K562 (cell line): Measurements from ENCODE around the gene GRAMD2A. TPM values are rescaled to one million over a fixed set of nuclear protein-coding genes. Genes with fewer than 3 reads are reported as not detected.

Experiments used
- ARNT ChIP-seq, 2 experiments: fragments of 450-650 bp; IDR thresholded peaks; 2 replicates each; pipeline ENCODE4 v1.6.1; 2016; ENCODE audit warnings: mild to moderate bottlenecking in 1 of 2
- BRD9 ChIP-seq: fragments of 450-650 bp; IDR thresholded peaks from 2 replicates; pipeline ENCODE4 v1.6.1; 2018; ENCODE audit warnings: low read depth; ENCODE audit not compliant: partially characterized antibody
- CC2D1A ChIP-seq: fragments of 450-650 bp; IDR thresholded peaks from 2 replicates; pipeline ENCODE4 v1.6.1; 2017; ENCODE audit warnings: mild to moderate bottlenecking
- DEAF1 ChIP-seq: fragments of 450-650 bp; formaldehyde crosslinking; IDR thresholded peaks from 2 replicates; pipeline ENCODE4 v1.4.0; 2020; ENCODE audit warnings: mild to moderate bottlenecking, moderate library complexity
- FOXK2 ChIP-seq, 2 experiments: fragments of 450-650 bp; IDR thresholded peaks in 1 of 2; conservative IDR thresholded peaks in 1 of 2; 2 replicates each; pipeline ENCODE4 v1.6.1; 2016; ENCODE audit warnings: low read depth in 2 of 2, mild to moderate bottlenecking in 1 of 2
- HNRNPLL ChIP-seq: fragments of 200-400 bp; formaldehyde crosslinking; IDR thresholded peaks from 2 replicates; pipeline ENCODE4 v1.6.1; 2017; ENCODE audit warnings: low read length, low read depth, mild to moderate bottlenecking; ENCODE audit not compliant: poor library complexity, severe bottlenecking
- KAT7 ChIP-seq: sonication (generic); formaldehyde crosslinking; IDR thresholded peaks from 2 replicates; pipeline ENCODE4 v1.8.0; 2022; ENCODE audit warnings: missing genetic modification reagents, mild to moderate bottlenecking, borderline replicate concordance
- KDM1A ChIP-seq, 2 experiments: fragments of 450-650 bp; IDR thresholded peaks; 2 replicates each; pipeline ENCODE4 v1.6.1; 2016; ENCODE audit warnings: mild to moderate bottlenecking in 2 of 2
- NBN ChIP-seq: fragments of 450-650 bp; IDR thresholded peaks from 2 replicates; pipeline ENCODE4 v1.6.1; 2016; ENCODE audit warnings: low read depth, mild to moderate bottlenecking
- NCOA1 ChIP-seq: fragments of 450-650 bp; IDR thresholded peaks from 2 replicates; pipeline ENCODE4 v1.6.1; 2016; ENCODE audit warnings: low read depth
- NR4A1 ChIP-seq, 2 experiments: fragments of 250-450 bp in 1 of 2; fragments of 450-650 bp in 1 of 2; sonication (Bioruptor Pico) in 1 of 2; IDR thresholded peaks; 2 replicates each; pipeline versions ENCODE4 v1.4.0 to v1.6.1; 2016 to 2020; ENCODE audit warnings: mild to moderate bottlenecking in 2 of 2, missing compliant biosample characterization in 1 of 2, missing genetic modification characterization in 1 of 2, moderate library complexity in 1 of 2
- SMARCA4 ChIP-seq: fragments of 450-650 bp; IDR thresholded peaks from 2 replicates; pipeline ENCODE4 v1.6.1; 2016
- SMARCE1 ChIP-seq: fragments of 450-650 bp; IDR thresholded peaks from 2 replicates; pipeline ENCODE4 v1.7.1; 2016; ENCODE audit warnings: mild to moderate bottlenecking
- SOX6 ChIP-seq: fragments of 450-650 bp; IDR thresholded peaks from 2 replicates; pipeline ENCODE4 v1.6.1; 2014; ENCODE audit warnings: mild to moderate bottlenecking
- TAF9B ChIP-seq: fragments of 450-650 bp; IDR thresholded peaks from 2 replicates; pipeline ENCODE4 v1.6.1; 2018; ENCODE audit warnings: mild to moderate bottlenecking; ENCODE audit not compliant: partially characterized antibody
- TARDBP ChIP-seq: fragments of 450-650 bp; IDR thresholded peaks from 2 replicates; pipeline ENCODE4 v1.6.1; 2016
- TCF15 ChIP-seq: fragments of 250-450 bp; sonication (Bioruptor Pico); IDR thresholded peaks from 2 replicates; pipeline ENCODE4 v1.8.0; 2022; ENCODE audit warnings: moderate library complexity, mild to moderate bottlenecking, inconsistent platforms
- TCF3 ChIP-seq: sonication (generic); formaldehyde crosslinking; IDR thresholded peaks from 2 replicates; pipeline ENCODE4 v1.4.0; 2020; ENCODE audit warnings: mild to moderate bottlenecking, missing genetic modification reagents
- ZBTB7A ChIP-seq: IDR thresholded peaks from 2 replicates; pipeline ENCODE4 v1.6.1; 2011; ENCODE audit warnings: low read depth, mild to moderate bottlenecking, low read length, moderate library complexity, borderline replicate concordance; ENCODE audit not compliant: control insufficient read depth
- ZNF408 ChIP-seq: fragments of 250-450 bp; sonication (Bioruptor Pico); IDR thresholded peaks from 2 replicates; pipeline ENCODE4 v1.4.0; 2020; ENCODE audit warnings: low read depth, mild to moderate bottlenecking, moderate library complexity
- ZNF764 ChIP-seq: fragments of 250-450 bp; sonication (Bioruptor Pico); IDR thresholded peaks from 2 replicates; pipeline ENCODE4 v1.4.0; 2020; ENCODE audit warnings: low read depth, mild to moderate bottlenecking, moderate library complexity
- polyA plus RNA-seq, 8 experiments: library from polyadenylated mRNA; depleted of rRNA in 4 of 8; stranded (reverse) in 5 of 8; unstranded in 3 of 8; fragments of >200 nt; fragmentation: Nextera tagmentation in 2 of 8; fragmentation: Illumina TruSeq in 1 of 8; extraction: Ambion mirVana in 2 of 8; extraction: Trizol in 1 of 8; gene quantifications; 2 replicates each; pipeline versions ENCODE4 v1.2.1 to v1.2.3, GENCODE V29; 2011 to 2014; ENCODE audit warnings: inconsistent platforms in 1 of 8, missing spikeins in 1 of 8
- total RNA-seq, 7 experiments: library from RNA; depleted of rRNA in 6 of 7; stranded (reverse); fragments of >200 nt in 6 of 7; fragmentation: Illumina TruSeq in 2 of 7; extraction: Trizol in 2 of 7; gene quantifications; 2 replicates each; pipeline versions ENCODE4 v1.2.1 to v1.2.3, GENCODE V29; 2011 to 2021; ENCODE audit warnings: low replicate concordance in 1 of 7
- TF ChIP-seq, protein P1 (sequence below): fragments of 150-350 bp; IDR thresholded peaks from 2 replicates; pipeline ENCODE4 v1.6.1; 2014; ENCODE audit warnings: low read depth, mild to moderate bottlenecking, low read length, borderline replicate concordance
- TF ChIP-seq, protein P2 (sequence below): fragments of 250-450 bp; sonication (Bioruptor Pico); IDR thresholded peaks from 2 replicates; pipeline ENCODE4 v1.6.1; 2021; ENCODE audit warnings: mild to moderate bottlenecking

The GRAMD2A gene
- total and polyA plus RNA-seq, 9 of the 15 experiments (the other 6 are each of a cell fraction or from before 2014, with no cell fraction given) = 0.08 to 0.22 TPM; not detected in 7

GRCh38 chr15:72231833-72232478 is 34.4 kb upstream of the GRAMD2A start (continued):
- no peak for TF ChIP-seq TCF15 (CRISPR knock-in tag)
- peak in 1 of 2 experiments; percentile 59; a peak in 1 of 4 replicates for TF ChIP-seq ARNT (IDR thresholded peaks at IDR 0.05)
- TF ChIP-seq ZNF764 (CRISPR knock-in tag) = no peak
- TF ChIP-seq ZNF408 (CRISPR knock-in tag) = no peak
- no peak for TF ChIP-seq HNRNPLL
- TF ChIP-seq BRD9 = no peak
- TF ChIP-seq SMARCA4 = peak; percentile 92
- TF ChIP-seq DEAF1 (CRISPR knock-in tag) = no peak
- no peak for TF ChIP-seq TARDBP
- peak; percentile 87 for TF ChIP-seq SOX6
- TF ChIP-seq KDM1A (IDR thresholded peaks at IDR 0.05) = peak; percentile 99
- 0 out of 4 replicates have a peak, but pooled peaks have one; percentile 28 to 29 for TF ChIP-seq FOXK2 (conservative IDR thresholded peaks at IDR 0.05 in 1 of 2, IDR thresholded peaks at IDR 0.05 in 1 of 2; ENCODE audit: low read depth in 2 of 2)
- TF ChIP-seq NCOA1 = 0 out of 2 replicates have a peak, but pooled peaks have one; percentile 16
- TF ChIP-seq, protein P1, sequence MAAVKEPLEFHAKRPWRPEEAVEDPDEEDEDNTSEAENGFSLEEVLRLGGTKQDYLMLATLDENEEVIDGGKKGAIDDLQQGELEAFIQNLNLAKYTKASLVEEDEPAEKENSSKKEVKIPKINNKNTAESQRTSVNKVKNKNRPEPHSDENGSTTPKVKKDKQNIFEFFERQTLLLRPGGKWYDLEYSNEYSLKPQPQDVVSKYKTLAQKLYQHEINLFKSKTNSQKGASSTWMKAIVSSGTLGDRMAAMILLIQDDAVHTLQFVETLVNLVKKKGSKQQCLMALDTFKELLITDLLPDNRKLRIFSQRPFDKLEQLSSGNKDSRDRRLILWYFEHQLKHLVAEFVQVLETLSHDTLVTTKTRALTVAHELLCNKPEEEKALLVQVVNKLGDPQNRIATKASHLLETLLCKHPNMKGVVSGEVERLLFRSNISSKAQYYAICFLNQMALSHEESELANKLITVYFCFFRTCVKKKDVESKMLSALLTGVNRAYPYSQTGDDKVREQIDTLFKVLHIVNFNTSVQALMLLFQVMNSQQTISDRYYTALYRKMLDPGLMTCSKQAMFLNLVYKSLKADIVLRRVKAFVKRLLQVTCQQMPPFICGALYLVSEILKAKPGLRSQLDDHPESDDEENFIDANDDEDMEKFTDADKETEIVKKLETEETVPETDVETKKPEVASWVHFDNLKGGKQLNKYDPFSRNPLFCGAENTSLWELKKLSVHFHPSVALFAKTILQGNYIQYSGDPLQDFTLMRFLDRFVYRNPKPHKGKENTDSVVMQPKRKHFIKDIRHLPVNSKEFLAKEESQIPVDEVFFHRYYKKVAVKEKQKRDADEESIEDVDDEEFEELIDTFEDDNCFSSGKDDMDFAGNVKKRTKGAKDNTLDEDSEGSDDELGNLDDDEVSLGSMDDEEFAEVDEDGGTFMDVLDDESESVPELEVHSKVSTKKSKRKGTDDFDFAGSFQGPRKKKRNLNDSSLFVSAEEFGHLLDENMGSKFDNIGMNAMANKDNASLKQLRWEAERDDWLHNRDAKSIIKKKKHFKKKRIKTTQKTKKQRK = no peak
- TF ChIP-seq KAT7 (CRISPR knock-in tag) = peak; percentile 62; the same call in 1 of the 2 replicates
- TF ChIP-seq SMARCE1 = peak; percentile 69
- peak; percentile 12; the same call in 1 of the 2 replicates for TF ChIP-seq CC2D1A
- no peak for TF ChIP-seq NR4A1 (CRISPR knock-in tag; IDR thresholded peaks at IDR 0.05)
- peak; percentile 39; the same call in 1 of the 2 replicates for TF ChIP-seq NR4A1 (tag; IDR thresholded peaks at IDR 0.05)
- no peak for TF ChIP-seq ZBTB7A
- TF ChIP-seq TCF3 = peak; percentile 92
- TF ChIP-seq TAF9B = no peak
- TF ChIP-seq, protein P2, sequence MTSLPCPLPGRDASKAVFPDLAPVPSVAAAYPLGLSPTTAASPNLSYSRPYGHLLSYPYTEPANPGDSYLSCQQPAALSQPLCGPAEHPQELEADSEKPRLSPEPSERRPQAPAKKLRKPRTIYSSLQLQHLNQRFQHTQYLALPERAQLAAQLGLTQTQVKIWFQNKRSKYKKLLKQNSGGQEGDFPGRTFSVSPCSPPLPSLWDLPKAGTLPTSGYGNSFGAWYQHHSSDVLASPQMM = no peak
- 0 out of 2 replicates have a peak, but pooled peaks have one; percentile 43 for TF ChIP-seq NBN
